EH (cell line): ENCODE data around the gene ADAMTS2.

Experiments used
- DNase-seq: peaks from one replicate; pipeline ENCODE4 v3.0.0-alpha.2; 2015; ENCODE audit warnings: low read depth

ADAMTS2 gene

GRCh38 chr5:179137643-179138567, 207.4 kb downstream of the ADAMTS2 start:
- no peak for DNase-seq

DNA sequence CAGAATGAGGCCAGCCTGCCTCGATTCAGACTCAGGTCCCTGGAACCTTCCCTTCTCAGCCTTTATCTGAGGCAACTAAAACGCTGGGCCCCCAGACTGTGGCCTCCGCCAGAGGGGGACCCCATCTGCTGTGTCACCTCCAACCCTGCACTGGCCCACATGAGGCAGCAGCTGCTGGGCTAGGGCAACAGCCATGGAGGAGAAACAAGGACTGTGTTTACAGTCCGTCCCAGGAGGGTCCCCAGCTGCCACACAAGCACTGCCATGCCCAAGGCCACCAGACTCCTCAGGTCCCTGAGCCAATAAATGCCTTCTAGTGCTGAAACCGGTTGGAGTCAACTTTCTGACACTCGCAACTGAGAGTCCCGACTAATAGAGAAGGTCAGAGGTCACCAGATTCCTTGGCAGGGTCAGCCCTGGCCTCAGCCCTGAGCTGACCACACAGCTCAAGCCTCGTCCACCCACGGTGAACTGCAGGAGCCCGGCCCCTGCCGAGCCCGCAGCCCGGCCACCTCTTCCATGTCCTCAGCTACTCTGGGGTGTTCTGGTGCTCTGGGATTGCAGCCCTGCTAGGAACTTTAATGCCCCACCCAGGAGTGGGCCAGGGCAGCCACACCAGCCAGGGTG, 208.1 kb downstream of the ADAMTS2 start:
- DNase-seq: no peak

DNA sequence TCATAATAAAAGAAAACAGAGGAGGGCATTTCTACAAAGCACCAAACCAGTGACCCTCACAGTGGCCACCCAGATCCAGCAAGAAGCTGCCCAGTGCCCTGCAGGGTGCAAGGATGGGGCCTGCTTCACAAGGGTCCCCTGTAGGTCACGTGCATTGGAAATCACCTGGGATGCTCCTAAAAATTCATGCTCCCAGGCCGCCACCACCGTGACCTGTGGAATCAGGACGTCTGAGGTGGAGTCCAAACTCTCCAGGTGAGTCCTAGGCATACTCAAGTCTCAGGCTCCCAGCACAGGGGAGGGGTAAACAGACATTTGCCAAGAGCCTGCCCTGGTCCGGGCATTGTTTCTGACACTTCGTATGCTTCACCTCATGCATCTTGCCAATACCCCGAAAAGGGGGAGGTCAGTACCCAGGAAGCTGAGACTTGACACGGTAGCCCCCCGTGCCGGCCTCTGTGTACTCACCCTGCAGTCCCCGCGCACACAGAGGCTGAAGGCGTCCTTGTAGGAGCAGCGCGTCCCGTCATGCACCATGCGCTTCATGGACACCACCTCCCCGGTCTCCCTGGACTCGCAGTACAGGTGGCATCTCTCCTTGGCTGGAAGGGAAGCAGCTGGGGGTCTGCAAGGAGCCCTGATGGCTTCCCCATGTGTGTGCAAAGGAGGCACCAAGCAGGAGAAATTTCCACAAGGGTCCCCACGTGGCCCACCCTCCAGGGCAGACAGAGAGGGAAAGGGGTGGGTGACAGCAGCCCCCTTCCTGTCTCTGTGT, 209.6 kb downstream of the ADAMTS2 start:
- no peak for DNase-seq

GRCh38 chr5:179135006-179135405, 210.3 kb downstream of the ADAMTS2 start:
- no peak for DNase-seq

- DNase-seq: no peak
Observed at GRCh38 chr5:179134511-179134910, 210.8 kb downstream of the ADAMTS2 start.

DNA sequence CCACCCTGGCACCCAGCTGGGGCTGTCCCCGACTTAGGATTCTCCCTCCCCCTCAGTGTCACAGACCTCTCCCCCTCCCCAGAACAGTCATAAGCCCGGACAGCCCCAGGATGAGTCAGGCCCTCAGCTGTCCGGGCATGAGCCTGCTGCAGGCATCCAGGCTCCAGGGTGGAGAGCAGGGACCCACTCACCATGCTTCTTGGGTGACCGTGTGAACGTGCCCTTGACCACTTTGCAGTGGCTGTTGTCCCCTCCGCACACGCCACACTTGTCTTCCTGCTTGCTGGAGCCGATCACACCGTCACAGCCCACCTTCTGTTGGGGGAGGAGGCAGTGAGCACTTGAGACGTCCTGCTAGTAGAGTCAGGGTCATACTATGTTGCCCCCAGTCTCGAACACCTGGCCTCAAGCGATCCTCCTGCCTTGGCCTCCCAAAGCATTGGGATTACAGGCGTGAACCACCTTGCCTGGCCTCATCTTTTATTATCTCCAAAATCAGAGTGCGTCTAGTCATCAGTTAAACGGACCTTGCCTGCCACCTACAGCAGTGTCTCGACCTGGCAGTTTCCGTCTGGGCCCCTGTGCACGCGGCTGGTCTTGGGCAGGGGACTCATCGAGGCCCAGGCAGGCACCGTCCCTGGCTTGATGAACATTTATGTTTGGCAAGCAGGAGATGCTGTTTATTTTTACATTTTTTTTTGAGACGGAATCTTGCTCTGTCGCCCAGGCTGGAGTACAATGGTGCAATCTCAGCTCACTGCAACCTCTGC, 212.5 kb downstream of the ADAMTS2 start:
- DNase-seq: no peak

DNA sequence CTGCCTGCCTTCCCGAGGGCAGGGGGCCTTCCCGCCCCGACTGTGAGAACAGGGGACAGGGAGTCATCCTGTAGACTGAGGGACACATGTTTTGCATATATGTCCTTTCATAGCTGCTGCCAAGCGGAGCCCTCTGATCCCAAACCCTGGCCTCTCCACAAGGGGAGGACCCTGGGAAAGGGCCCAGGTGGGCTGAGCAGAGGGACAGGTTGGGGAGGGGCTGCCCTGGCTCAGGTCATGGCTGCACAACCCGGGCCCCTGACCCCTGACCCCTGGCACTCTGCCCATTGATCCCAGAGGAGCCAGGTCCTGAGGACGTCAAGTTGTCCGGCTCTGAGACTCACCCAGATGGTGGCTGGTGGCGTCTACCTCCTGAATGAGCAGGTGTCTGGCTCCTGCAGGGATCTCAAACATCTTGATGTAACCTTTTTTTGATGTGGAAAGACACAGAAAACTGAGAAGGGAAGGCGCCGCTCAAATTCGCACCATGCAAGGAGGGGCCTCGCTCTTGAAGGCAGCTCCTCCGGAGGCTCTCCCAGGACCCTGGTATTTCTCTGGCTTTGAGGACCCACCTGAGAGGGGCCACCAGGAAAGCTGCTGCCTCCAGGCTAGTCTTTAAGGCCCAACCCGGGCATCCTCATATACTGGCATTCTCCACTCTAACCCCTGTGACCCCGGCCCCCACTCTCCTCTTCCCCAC, 213.2 kb downstream of the ADAMTS2 start:
- no peak for DNase-seq

GRCh38 chr5:179131321-179131835, 213.9 kb downstream of the ADAMTS2 start:
- no peak for DNase-seq

GRCh38 chr5:179130101-179130681, 215.1 kb downstream of the ADAMTS2 start:
- DNase-seq: no peak

GRCh38 chr5:179129607-179130071, 215.6 kb downstream of the ADAMTS2 start:
- no peak for DNase-seq

GRCh38 chr5:179128976-179129375, 216.3 kb downstream of the ADAMTS2 start:
- DNase-seq: no peak

DNA sequence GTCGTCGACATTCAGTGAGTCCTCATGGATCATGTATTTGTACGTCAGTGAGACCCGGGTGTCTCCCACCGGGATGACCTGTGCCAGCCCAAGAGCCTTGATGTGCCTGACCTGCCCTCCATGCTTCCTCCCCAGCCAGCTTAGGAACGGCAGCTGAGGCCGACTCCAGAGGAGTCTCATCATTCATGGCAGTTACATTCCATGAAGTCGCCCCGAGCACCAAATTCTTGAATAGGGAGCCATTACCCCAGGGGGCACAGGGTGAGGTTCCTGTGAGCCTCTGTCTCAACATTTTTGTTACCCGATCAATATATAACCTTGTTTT, 217.3 kb downstream of the ADAMTS2 start:
- DNase-seq: no peak

- no peak for DNase-seq
Observed at GRCh38 chr5:179127136-179128040, 217.9 kb downstream of the ADAMTS2 start.

DNA sequence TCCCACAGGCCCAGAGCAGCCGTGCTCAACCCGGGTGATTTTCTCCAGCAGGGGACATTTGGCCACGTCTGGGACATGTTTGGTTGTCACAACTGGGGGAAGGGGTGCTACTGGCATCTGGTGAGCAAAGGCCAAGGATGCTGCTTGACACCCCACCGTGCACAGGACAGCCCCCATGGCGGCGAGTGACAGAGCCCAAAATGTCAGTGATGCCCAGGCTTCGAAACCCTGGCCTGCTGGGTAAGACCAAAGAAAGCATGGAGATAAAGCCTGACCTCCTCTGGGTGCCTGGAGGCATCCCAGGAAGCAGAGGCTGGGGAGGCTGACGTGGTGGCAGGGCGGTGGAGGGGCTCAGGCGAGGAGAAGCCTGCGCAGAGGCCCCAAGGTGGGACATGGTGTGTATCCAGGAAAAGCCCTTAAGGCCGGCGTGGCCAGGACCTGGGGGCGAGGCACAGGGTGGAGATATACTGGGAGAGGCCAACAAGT, 218.7 kb downstream of the ADAMTS2 start:
- DNase-seq: no peak

DNA sequence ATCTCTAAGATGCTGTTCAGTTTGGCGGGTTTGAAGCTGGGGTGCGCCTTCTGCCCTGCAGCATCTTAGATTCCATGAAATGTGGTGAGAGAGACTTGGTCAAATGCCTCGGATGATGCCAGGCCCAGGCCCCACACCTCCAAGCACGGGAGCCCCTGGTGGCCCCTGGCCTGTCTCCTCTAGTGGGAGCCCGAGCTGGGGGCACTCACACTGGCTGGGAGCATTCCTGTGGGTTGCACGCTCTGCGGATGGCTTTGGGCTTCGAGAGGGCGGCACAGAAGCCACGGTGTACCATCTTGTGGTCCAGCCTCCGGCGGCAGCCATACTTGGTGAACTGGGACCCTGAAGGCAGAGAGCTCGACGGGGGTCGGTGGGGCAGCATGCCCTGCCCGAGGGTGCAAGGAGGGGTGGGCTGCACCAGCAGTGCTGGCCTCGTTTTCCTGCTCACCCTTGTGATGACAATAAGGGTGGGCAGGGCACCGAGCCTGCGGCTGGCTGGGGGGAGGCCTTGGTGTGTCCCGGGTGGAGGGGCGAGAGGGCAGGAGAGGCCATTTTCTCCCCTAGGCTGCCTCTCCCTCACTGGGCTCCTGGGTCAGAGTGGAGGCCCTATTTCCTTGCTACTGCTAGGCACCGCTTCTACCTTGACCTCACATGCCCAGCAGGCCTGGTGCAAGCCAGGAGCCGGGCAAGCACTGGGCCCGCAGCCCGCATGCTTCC, 219.3 kb downstream of the ADAMTS2 start:
- no peak for DNase-seq

- DNase-seq: no peak
Observed at GRCh38 chr5:179124853-179125788, 220.1 kb downstream of the ADAMTS2 start.

GRCh38 chr5:179124273-179124852, 220.9 kb downstream of the ADAMTS2 start:
- DNase-seq: no peak
